ENCODE results near the gene PDLIM7.

The PDLIM7 gene

DNA sequence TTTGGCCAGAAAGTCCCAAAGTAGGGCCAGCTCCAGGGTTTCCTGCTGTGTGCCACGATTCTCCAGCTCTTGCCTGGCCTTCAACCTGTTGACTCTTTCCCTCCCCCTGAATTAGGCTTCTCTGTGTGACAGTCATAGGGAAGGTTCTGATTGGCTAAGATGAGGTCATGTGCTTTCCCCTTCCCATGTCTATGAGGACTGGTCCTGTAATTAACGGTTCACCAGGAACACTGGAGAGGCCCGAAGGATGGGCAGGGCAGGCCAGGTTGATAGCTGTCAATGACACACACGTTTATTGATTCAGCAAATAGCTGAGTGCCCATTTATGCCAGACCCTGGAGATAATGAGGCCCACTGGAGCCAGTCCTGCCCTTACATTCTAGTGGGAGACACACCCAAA, 59.8 kb downstream of the PDLIM7 start:
- no peak for TF ChIP-seq EZH2phosphoT487 (IDR thresholded peaks at IDR 0.05; ENCODE audit: low read depth)
- TF ChIP-seq, protein P1, sequence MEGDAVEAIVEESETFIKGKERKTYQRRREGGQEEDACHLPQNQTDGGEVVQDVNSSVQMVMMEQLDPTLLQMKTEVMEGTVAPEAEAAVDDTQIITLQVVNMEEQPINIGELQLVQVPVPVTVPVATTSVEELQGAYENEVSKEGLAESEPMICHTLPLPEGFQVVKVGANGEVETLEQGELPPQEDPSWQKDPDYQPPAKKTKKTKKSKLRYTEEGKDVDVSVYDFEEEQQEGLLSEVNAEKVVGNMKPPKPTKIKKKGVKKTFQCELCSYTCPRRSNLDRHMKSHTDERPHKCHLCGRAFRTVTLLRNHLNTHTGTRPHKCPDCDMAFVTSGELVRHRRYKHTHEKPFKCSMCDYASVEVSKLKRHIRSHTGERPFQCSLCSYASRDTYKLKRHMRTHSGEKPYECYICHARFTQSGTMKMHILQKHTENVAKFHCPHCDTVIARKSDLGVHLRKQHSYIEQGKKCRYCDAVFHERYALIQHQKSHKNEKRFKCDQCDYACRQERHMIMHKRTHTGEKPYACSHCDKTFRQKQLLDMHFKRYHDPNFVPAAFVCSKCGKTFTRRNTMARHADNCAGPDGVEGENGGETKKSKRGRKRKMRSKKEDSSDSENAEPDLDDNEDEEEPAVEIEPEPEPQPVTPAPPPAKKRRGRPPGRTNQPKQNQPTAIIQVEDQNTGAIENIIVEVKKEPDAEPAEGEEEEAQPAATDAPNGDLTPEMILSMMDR (IDR thresholded peaks at IDR 0.05; ENCODE audit: low read depth, low read length) = no peak
- Histone ChIP-seq H3K36me3 (replicated peaks; ENCODE audit: low read depth, low read length) (peaks cover 26% of the 10 kb centered on the region), H2AFZ (ENCODE audit: low read depth, low read length) (no peak overlapping the region), H3K4me3 (ENCODE audit: low read length) (no peak overlapping the region), H3K27me3 (ENCODE audit: low read depth, low read length) (no peaks in the 10 kb centered on the region), H3K9me3 (ENCODE audit: insufficient read depth, low read length) (no peaks in the 10 kb centered on the region), H4K20me1 (ENCODE audit: insufficient read depth, low read length) (no peaks in the 10 kb centered on the region; the same call in 1 of the 2 replicates), H3K79me2 (ENCODE audit: low read length) (no peaks in the 10 kb centered on the region), H3K4me1 (ENCODE audit: low read length) (no peaks in the 10 kb centered on the region), H3K4me2 (ENCODE audit: low read length) (no peak overlapping the region), H3K27ac (ENCODE audit: low read length) (no peak overlapping the region), H3K9ac (ENCODE audit: low read length) (no peak overlapping the region)

GRCh38 chr5:177435847-177436536, 61.4 kb downstream of the PDLIM7 start:
- Histone ChIP-seq H4K20me1 (ENCODE audit: insufficient read depth, low read length) (no peaks in the 10 kb centered on the region; the same call in 1 of the 2 replicates), H3K4me3 (ENCODE audit: low read length) (no peak overlapping the region), H3K4me1 (ENCODE audit: low read length) (peaks cover 11% of the 10 kb centered on the region), H3K79me2 (ENCODE audit: low read length) (no peaks in the 10 kb centered on the region), H3K27ac (ENCODE audit: low read length) (no peak overlapping the region), H3K9ac (ENCODE audit: low read length) (no peak overlapping the region), H3K27me3 (ENCODE audit: low read depth, low read length) (no peaks in the 10 kb centered on the region), H3K9me3 (ENCODE audit: insufficient read depth, low read length) (no peaks in the 10 kb centered on the region), H3K36me3 (replicated peaks; ENCODE audit: low read depth, low read length) (peaks cover 35% of the 10 kb centered on the region), H2AFZ (ENCODE audit: low read depth, low read length) (no peak overlapping the region), H3K4me2 (ENCODE audit: low read length) (no peak overlapping the region)
- no peak for TF ChIP-seq EZH2phosphoT487 (IDR thresholded peaks at IDR 0.05; ENCODE audit: low read depth)

- H3K4me3 ChIP-seq (ENCODE audit: low read length) = no peak overlapping the region
- no peak overlapping the region for H3K27ac ChIP-seq (ENCODE audit: low read length)
- no peak overlapping the region for H3K9ac ChIP-seq (ENCODE audit: low read length)
- TF ChIP-seq, protein P1 (IDR thresholded peaks at IDR 0.05; ENCODE audit: low read depth, low read length) = no peak
- H3K27me3 ChIP-seq (ENCODE audit: low read depth, low read length) = no peaks in the 10 kb centered on the region
- H3K4me1 ChIP-seq (ENCODE audit: low read length) = peaks cover 19% of the 10 kb centered on the region
- H3K9me3 ChIP-seq (ENCODE audit: insufficient read depth, low read length) = no peaks in the 10 kb centered on the region
- H2AFZ ChIP-seq (ENCODE audit: low read depth, low read length) = no peak overlapping the region
- H3K36me3 ChIP-seq (replicated peaks; ENCODE audit: low read depth, low read length) = peaks cover 38% of the 10 kb centered on the region
- peaks cover 4% of the 10 kb centered on the region for H3K79me2 ChIP-seq (ENCODE audit: low read length)
- no peaks in the 10 kb centered on the region; the same call in 1 of the 2 replicates for H4K20me1 ChIP-seq (ENCODE audit: insufficient read depth, low read length)
- H3K4me2 ChIP-seq (ENCODE audit: low read length) = no peak overlapping the region
Measured at GRCh38 chr5:177434942-177435738, 62.3 kb downstream of the PDLIM7 start.

DNA sequence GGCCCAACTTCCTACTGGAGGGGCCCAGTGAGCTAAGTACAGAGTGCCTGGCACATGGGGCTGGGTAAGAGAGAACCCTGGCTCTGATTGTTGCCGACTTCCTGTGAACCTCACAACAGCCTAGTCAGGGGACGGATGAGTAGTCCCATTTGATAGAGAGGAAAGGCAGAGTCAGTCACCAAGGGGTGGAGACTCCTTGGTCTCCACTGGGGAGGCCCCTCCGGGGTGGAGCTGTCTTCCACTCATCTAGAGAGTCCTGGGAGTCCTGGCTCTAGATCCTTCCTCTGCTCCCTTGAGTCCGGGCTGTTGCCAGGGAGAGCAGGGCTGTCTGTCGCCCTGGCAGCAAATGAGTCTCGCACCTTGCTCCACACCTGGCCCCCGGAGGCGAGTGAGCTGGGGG, 63.0 kb downstream of the PDLIM7 start:
- Histone ChIP-seq H3K9me3 (ENCODE audit: insufficient read depth, low read length) (no peaks in the 10 kb centered on the region), H3K79me2 (ENCODE audit: low read length) (peaks cover 11% of the 10 kb centered on the region), H3K27me3 (ENCODE audit: low read depth, low read length) (no peaks in the 10 kb centered on the region), H2AFZ (ENCODE audit: low read depth, low read length) (no peak overlapping the region), H4K20me1 (ENCODE audit: insufficient read depth, low read length) (peaks cover 7% of the 10 kb centered on the region), H3K36me3 (replicated peaks; ENCODE audit: low read depth, low read length) (peaks cover 38% of the 10 kb centered on the region), H3K4me1 (ENCODE audit: low read length) (peaks cover 26% of the 10 kb centered on the region), H3K4me2 (ENCODE audit: low read length) (no peak overlapping the region), H3K4me3 (ENCODE audit: low read length) (no peak overlapping the region), H3K27ac (ENCODE audit: low read length) (no peak overlapping the region), H3K9ac (ENCODE audit: low read length) (no peak overlapping the region)
- no peak for TF ChIP-seq EZH2phosphoT487 (IDR thresholded peaks at IDR 0.05; ENCODE audit: low read depth)
- TF ChIP-seq, protein P1 (IDR thresholded peaks at IDR 0.05; ENCODE audit: low read depth, low read length) = no peak

Measured in OCI-LY3 (cell line).